Measurements from ENCODE around the gene AP3M1.

AP3M1 gene

DNA sequence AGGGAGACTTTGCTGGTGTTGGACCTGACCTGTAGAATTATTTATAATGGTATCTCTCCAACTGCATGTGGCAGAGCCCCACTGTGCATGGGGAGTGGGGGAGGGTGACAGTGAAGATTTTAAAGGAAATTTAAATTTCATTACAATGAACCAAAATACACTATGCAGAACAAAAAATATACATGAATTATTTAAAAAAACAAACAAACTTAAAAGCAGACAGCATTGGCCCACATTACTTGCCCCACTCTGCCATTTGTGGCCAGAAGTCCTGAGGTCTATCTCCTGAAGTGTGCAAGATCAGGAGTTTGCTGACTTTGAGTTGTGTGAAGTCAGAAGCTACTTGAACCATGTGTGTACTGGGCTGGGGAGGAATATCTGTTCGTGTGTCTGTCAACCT lies 40.5 kb downstream of the AP3M1 start:
- DNase-seq: no peak

DNA sequence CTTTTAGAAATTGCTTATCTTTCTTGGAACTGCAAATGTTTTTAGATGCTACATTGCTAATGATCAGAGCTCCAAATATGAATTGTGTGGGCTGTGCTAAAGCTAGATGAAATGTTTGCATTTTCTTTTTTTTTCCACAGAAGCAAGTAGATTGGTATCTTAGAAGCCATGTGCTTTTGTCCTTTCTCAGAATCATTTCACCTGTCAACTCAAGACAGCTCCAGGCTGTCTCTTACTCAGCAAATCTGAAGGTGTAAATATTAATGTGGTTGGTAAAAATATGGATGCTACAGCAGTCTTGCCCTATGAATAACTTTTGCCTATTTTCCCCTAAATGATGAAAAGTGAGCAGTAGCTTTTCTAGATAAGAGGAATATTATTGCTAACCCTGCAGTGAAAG lies 41.2 kb downstream of the AP3M1 start:
- DNase-seq: no peak

DNA sequence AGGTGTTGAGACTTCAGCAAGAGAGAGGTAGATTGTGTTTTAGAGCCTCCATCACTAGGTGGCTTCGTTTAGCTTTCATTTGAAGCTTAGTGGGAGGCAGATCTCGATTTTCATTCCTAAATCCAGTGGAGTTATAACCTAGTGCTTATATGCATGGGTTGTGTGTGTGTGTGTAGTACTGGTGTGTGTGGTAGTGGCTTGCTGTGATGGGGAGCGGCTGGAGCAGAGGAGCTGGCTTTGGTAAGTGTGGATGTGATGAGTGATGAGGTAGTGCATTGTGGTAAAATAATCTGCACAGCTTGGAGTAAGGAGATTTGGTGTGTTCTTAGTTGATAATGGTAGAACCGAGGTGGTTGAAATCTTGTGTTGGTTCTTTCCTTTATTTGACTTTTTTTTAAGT lies 43.2 kb downstream of the AP3M1 start:
- no peak for DNase-seq

DNA sequence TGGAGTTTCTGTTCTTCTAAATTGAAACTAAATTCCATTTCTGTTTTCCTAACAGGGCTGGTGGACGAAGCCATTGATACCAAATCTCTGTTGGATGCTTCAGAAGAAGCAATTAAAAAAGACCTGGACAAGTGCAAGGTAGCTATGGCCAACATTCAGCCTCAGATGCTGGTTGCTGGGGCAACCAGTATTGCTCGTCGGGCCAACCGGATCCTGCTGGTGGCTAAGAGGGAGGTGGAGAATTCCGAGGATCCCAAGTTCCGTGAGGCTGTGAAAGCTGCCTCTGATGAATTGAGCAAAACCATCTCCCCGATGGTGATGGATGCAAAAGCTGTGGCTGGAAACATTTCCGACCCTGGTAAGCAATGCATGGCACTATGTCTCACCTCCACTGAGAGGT lies 45.6 kb downstream of the AP3M1 start:
- no peak for DNase-seq

DNA sequence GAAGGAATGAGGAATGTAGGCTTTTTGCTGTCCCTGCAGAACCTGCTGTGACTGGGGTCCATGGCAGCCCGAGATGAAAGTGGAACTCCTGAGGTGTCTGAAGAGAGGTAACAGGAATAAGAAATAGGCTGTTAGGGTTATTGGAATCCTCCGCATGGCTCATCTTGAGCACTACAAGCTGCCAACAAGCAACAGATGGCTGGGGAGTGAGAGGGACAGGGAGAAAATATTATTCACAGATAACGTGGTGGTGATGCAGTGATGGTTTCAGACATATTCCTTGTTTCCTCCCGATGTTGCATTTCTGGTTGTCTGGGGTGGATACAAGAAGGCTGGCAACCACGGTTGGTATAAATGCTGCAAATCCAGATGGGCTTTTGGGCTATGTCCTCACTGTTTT lies 46.1 kb downstream of the AP3M1 start:
- no peak for DNase-seq

DNA sequence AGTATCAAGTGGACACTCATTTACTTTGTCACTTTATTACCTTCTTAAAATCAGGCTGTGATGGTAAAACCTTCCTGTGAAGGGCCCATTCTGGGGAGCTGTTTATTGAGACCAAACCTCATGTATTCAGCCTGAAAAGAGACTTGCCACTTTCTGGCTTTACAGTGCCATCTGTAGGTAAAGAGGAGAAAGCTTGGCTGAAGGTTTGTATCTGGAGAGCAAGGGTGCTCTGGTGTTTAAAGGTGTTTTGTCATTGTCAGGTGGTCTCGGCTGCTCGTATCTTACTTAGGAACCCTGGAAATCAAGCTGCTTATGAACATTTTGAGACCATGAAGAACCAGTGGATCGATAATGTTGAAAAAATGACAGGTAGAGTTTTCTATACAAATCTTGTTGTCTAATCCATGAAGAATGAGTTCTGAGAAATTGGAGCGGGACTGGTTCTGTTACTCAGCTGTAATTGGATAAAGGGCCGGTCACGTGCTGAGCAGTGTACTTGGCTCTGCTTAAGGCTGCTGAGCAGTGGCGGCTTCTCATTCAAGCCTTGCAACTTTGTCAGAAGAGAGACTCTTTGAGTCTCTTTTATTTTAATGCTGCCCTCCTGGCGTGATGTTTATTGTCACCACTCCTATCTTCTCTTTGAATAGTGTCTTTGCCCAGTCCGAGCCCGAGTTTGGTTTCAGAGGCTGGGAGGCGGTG lies 46.9 kb downstream of the AP3M1 start:
- DNase-seq: no peak

DNA sequence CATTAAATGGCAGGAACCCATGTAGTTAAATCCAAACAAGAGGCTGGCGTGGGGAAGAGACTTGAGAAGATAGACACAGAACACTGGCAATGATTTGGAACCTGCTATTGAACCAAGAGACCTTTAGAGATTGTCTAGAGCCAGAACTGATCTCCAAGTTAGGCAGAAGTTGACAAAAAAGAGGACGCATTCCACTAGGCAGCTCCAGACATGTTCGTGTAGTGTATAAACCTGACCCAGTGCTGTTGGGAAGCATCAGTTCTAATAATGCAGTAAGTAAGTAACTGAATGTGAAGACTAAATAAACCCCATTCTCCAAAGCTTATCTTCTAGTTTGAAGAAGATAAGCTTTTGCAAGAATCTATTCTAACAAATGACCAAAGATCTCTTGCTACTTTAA lies 50.8 kb downstream of the AP3M1 start:
- DNase-seq: no peak

DNA sequence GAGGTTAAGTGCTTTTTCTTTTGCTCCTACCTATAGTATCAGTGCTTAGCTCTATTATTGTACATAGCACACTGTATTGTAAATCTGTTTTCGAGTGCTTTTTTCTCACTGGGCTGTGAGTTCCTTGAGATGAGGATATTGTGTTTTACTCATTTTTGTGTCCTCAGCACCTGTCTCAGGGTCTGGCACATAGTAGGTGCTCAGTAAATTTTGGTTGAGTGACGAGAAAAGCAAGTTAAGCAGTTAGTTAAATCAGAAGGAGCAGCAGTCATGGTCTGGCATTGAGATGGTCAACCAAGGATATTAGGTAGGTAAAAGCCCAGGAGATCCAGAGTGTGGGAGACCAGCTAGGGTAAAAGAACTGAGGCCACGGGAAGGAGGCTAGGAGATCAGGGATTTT lies 51.2 kb downstream of the AP3M1 start:
- no peak for DNase-seq

DNA sequence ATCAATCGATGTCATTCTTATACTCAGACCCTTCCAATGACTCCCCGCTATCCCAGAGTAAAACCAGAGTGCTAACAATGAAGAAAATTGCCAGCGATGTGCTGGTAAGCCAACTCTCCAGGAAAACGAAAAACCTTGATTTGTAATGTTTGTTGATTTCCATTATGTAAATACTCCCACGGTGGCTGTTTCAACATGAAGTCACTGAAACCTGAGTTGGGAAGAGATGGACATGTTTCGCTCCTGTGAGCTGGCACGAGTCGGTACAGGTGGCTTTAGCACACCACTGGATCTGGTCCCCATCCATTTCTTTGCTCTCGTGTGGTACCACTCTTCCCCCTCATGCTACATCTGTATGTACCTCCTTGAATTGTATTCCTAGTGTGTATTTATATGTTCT lies 52.9 kb downstream of the AP3M1 start:
- DNase-seq: no peak

DNA sequence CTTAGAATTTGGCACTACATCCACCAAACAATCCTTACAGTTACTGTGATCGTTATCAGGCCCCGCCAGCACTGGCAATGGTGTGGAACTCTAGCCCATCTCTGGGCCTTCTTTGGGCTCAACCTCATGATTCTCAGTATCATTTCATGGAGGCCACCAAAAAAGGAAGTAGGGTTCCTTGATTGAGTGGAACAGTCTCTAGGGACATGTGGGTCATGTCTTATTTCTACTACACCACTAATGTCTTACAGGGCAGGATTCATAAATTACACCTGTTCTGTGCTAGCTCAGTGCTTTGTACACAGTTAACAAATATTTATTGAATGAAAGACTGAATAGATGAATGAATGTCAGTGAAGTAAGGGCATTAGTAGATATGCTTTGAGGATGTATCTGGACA lies 53.9 kb downstream of the AP3M1 start:
- DNase-seq: no peak

DNA sequence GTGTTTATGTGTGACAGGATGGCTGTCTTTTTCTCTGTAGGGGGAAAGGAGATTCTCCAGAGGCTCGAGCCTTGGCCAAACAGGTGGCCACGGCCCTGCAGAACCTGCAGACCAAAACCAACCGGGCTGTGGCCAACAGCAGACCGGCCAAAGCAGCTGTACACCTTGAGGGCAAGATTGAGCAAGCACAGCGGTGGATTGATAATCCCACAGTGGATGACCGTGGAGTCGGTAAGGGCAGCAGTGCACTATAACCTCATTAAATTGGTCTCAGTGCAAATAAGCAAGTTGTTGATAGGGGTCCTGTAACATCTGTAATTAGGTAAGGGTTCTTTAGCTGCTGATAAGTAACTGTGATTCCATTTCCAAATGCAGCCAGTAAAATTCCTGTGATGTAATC lies 56.4 kb downstream of the AP3M1 start:
- DNase-seq: no peak

DNA sequence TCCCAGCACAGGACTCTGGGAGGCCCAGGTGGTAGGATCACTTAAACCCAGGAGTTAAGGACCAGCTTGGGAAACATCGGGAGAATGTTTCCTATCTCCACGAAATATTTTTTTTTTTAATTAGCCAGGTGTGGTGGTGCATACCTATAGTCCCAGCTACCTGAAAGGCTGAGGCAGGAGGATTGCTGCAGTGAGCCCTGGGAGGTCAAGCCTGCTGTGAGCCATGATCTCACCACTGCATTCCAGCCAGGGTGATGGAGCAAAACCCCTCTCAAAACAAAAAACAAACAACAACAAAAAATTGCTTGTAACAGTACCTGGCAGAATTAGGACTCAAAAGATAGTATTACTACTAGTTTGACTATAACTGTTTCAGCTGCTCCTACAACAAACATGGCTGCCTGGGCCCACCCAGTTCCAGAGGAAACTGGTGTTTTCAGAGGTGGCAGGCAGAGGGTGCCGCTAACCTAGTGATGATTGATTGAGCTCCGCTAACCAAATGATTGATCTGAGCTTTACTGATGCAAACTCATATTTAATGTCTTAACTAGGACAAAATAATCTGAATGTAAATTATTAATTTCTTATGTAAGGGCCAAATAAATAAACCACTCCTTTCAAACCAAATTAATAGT lies 57.0 kb downstream of the AP3M1 start:
- DNase-seq: no peak

DNA sequence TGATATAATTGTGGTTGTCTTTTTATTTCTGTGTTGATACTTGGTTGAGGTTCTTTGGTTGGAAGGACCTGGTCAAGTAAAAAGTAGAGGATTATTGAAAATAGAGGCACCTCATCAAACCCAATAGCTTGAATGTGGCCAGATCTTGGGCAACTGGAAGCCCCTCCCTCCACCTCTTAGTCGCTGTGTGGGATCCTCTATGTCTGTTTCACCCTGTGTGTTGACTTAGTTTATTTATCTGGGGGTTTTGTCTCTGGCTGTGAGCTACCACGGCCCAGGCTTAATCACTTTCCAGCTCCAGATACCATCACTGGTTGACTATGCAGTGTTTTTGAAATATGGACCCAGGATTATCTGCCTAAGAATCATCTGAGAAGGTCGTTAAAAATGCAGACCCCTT lies 58.3 kb downstream of the AP3M1 start:
- DNase-seq: no peak

DNA sequence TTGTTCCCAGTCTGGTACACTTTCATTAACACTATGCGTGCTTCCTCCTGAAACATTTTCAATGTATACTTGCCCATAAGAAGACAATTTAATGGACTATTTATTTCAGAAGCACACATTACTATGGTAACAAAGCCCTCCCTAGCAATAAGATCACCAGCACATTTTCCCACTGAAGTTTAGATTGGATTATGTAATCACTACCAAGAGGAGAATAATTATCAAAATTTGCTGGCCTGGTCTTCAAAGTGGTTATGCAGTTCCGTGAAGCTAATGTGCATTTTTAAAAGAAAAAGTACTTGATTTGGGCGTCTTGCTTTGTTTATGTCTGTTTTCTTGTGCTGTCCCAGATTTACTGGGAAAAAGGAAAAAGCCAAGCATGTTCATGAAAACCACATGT lies 61.9 kb downstream of the AP3M1 start:
- DNase-seq: no peak

DNA sequence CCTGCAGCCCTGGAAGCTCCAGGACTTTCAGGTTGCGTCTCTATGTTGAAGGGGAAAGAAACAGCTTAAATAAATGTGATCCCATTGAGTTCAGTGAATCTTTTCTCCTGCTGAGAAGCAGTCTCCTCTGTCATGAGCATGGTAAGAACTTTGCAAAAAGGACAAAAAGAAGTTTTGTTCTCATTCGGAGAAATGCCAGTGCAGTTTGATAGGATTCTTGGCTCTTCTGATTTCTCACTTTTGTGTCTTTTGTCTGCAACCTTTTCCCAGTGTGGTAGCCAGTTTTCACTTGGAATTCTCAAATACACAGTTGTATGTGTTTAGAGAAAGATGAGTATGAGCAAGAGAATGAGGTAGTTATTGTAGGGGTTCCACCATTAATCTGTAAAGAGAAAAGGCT lies 64.3 kb downstream of the AP3M1 start:
- no peak for DNase-seq

DNA sequence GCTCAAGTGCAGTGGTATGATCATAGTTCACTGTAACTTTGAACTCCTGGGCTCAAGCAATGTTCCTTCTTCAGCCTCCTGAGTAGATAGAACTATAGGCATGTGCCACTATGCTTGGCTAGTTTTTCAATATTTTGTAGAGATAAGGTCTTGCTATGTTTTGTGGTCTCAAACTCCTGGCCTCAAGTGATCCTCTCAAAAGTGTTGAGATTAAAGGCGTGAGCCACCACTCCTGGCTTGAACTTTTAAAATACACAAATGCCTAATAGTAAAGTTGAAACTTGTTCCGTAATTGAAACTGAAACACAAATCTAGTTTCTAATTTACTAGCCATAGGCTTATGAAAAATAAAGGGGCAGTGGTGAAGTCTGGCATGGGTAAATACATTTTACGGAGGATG lies 65.7 kb downstream of the AP3M1 start:
- DNase-seq: no peak

DNA sequence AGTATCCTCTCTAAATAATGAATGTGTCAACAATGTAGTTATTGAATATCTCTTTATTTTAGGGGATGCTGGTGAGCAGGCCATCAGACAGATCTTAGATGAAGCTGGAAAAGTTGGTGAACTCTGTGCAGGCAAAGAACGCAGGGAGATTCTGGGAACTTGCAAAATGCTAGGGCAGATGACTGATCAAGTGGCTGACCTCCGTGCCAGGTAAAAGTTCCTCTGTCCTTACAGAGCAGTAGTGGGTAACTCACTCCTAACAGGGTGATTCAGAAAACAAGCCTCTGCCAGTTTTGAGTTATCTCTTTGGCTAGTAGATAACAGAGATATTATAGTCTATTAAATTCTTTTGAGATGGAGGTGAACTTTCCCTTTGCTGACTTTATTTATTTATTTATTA lies 67.3 kb downstream of the AP3M1 start:
- DNase-seq: no peak

DNA sequence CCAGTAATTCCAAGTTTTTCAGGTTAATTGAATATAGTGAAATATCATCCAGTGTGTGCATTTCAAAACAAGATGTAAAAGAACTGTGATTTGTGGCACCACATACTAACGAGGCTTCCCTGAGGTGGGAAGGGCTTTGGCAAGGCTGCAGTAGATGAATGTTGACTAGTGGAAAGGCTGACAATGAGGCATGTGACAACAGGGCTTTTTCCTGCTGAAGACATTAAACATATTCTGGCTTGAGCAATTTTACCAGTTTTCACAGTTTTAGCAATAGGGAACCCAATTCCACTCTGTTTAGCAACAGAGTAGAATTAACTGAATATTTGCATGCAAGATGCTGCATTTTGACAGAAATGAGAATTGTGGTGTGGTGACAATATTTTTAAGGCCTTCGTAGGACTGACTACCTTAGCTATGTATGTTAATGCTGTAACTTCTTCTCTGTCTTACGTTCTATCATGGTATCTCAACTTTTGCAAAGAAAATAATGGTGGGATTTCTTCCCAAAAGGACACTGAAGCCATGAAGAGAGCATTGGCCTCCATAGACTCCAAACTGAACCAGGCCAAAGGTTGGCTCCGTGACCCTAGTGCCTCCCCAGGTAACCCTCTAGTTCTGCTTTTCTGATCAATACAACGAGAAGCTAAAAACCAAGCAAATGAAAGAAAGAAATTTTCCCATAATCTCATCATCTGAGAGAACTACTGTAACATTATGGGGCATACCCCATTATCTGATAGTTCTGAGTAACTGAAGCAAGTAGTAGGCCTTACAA lies 68.5 kb downstream of the AP3M1 start:
- DNase-seq: no peak

DNA sequence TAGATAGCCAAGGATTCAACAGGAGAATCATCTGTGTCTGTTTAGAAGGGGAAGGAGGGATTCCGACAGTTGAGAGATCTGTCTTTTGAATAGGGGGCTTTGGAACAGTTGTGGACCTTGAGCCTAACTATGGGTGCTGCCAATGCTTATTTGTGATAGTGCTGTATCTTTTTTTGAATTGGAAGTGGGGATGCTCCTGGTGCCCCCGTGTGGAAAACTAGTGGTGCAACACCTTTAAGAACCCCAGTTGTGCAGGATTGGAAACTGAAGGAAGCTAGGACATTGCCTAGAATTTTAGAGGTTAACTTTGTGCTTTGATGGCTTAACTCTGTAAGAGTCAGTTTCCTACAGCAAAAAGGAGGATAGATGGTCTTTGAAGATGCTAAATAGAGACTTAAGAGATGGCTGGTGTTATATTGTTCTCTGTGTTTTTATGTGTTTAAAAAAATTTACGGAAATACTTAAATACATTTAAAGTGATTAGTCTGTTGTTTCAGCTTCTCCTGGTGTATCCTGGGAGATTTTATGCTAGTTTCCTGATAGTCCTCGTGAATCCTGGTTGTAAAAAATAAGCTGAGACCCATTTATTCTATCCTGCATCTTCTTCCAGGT lies 69.3 kb downstream of the AP3M1 start:
- peak; percentile 45 to 59 for DNase-seq

DNA sequence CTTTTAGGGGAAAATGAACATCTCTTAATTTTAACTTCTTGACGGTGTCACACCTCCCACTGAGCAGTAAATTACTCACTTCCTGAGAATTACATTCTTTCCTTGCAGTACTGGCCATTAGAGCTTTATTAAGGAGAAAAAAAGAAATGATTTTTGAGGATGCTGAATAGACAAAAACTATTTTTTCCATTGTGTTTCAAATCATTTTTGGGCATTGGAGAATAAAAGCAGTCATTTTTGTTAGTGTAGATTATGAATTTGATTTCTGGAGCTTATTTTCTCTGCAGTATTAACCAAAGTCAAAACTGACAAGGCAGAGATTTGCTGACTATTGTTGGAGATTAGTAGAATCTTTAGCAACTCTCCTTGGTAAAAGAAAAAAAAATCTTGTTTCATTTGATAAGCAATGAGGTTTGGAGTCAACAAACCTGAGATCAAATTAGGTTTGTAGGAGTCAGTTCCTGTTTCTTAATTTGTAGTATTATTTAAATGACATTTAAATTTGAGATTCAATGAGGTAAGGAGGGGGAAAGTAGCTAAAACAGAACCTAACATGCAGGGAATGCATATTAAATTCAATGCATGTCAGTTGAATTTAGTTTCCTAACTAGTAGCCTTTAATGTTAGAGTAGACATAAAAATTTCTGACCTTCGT lies 70.6 kb downstream of the AP3M1 start:
- no peak for DNase-seq

DNA sequence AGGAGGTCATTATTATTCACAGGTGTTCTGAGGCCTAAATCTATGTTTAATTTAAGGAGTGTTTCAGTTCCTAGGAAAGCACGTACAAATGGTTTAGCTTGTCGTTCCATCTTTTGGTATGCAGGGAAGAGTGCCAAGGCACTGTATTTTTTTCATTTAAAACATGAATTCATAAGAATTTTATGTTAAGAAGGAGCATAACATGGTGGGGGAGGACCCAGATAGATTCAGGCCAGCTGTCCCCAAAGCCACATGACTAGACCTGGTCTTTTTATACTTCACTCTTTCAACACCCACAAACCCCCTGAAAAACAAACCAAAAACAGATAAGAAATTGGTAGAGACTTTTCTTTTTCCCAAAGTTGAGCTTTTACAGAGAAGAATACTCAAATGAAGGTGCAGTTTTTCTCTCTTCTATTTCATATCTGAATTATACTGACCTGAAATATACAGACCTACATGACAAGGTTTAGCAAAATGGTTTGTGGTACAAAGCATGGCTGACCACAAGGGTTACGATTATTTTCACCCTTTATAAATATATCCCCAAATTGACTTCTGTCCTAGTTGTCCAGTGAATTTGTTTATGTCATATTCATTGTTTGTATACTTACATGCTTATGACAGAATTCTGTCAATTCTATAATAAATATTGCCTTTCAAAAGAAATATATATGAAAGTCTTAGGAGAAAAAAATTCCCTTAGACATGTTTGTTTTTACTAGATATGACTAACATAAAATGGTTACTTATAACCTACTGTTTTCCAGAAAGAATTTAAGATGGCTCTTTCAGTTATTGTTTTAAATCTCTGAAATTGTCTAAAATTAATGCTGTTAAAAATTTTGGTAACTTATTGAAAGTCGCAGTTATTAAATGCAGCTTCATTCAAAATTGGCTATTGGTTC lies 71.3 kb downstream of the AP3M1 start:
- DNase-seq: no peak

DNA sequence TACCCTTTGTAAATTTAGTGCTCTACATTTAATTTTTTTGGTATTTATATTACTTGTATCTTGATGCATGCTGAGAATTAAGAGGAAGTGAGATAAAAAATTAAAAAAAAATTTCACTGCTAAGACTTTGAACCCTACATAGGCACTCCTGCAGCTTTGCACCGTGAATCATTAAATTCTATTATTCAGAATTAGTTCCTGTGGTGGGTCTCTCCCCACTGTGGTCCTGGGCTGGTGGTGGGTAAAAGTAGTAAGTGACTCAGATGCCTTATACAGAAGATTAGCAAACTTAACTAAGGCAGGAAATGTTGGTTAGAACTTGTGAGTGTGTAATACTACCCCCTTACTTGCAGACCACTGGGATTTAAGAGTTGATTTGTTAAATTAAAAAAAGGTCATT lies 72.6 kb downstream of the AP3M1 start:
- peak; percentile 16 to 49 for DNase-seq
